ENCODE data around the gene DOCK1.
A peak's percentile ranks its signal among the peaks of the same experiment; 100 is the strongest.

Gene DOCK1

DNA sequence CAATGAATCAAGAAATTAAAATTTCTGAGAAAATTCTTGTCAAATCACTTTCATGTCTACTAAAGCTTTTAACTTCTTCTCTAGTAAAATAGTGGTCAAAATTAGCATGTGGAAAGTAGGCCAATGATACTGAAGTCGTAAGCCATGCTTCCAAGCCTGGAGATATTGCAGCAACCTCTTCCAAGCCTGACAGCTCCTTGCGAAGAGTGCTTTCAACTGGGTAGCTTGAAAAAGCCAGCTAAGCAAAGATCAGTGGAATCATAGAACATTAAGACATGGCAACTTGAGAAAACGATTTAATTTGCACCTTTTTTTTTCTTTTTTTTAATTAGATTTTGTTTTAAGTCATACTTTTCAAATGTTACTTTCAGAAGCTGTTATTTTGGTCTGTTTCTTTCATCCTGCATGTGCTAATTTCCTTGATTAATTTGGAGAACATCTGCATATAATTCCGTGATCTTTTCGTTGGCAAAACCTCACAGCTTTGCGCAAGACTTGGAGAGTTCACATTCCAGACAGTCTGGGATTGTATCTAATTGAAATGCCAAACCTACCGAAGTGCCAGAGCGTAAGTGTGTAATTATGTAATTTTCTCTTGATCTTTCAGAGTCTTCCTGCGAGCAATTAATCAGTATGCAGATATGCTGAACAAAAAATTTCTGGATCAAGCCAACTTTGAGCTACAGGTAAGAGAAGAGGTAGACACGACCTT is 433.3 kb downstream of the DOCK1 start:
- TF ChIP-seq, protein P1, sequence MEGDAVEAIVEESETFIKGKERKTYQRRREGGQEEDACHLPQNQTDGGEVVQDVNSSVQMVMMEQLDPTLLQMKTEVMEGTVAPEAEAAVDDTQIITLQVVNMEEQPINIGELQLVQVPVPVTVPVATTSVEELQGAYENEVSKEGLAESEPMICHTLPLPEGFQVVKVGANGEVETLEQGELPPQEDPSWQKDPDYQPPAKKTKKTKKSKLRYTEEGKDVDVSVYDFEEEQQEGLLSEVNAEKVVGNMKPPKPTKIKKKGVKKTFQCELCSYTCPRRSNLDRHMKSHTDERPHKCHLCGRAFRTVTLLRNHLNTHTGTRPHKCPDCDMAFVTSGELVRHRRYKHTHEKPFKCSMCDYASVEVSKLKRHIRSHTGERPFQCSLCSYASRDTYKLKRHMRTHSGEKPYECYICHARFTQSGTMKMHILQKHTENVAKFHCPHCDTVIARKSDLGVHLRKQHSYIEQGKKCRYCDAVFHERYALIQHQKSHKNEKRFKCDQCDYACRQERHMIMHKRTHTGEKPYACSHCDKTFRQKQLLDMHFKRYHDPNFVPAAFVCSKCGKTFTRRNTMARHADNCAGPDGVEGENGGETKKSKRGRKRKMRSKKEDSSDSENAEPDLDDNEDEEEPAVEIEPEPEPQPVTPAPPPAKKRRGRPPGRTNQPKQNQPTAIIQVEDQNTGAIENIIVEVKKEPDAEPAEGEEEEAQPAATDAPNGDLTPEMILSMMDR (conservative IDR thresholded peaks at IDR 0.05; ENCODE audit: low read depth, low read length) = no peak

DNA sequence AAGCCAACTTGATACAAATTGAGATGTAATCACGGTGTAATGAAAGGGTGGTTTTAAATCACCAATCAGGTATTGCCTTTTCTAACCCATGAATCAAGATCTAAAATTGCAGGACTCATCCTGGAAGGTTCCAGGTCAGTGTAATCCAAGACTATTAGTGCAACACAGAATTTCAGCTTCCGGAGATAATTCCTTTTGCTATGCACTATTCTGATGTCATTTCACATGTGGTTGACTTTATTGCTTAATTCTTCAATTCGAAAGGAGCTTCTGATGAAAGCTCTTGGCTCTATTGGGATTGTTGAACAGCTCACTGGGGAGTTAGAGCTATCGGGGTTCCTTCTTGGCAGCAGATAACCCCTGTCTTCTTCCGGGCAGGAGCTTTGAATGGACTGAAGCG is 438.6 kb downstream of the DOCK1 start:
- peak; percentile 7 for DNase-seq (ENCODE audit: low read depth)

More for the DNA sequence above, 433.3 kb downstream of the DOCK1 start:
- DNase-seq (ENCODE audit: low read depth) = no peak
- H3K4me3 ChIP-seq (ENCODE audit: low read depth, low read length) = no peak overlapping the region

DNA sequence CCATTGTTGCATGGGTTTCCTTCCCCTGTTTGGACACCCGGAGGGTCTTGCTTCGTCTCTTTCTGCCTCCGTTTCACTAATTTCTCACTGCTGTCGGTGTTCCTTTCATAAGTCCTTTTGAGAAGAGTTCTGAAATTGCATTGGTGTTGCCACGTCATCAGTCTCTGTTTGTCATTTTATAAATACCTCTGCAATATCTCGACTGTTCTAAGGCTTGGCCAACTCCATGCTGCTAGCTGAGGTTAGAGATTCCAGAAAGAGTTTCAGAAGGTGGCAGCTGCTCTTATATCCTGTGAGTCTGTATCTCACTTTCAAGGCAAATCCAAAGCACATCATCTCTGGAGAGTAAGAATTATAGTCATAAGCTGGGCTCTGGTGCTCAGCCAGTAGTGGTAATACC is 439.1 kb downstream of the DOCK1 start:
- DNase-seq (ENCODE audit: low read depth) = no peak
- TF ChIP-seq, protein P1 (conservative IDR thresholded peaks at IDR 0.05; ENCODE audit: low read depth, low read length) = no peak
- H3K4me3 ChIP-seq (ENCODE audit: low read depth, low read length) = no peak overlapping the region

More for the DNA sequence above, 438.6 kb downstream of the DOCK1 start:
- TF ChIP-seq, protein P1 (conservative IDR thresholded peaks at IDR 0.05; ENCODE audit: low read depth, low read length) = no peak
- no peak overlapping the region for H3K4me3 ChIP-seq (ENCODE audit: low read depth, low read length)

DNA sequence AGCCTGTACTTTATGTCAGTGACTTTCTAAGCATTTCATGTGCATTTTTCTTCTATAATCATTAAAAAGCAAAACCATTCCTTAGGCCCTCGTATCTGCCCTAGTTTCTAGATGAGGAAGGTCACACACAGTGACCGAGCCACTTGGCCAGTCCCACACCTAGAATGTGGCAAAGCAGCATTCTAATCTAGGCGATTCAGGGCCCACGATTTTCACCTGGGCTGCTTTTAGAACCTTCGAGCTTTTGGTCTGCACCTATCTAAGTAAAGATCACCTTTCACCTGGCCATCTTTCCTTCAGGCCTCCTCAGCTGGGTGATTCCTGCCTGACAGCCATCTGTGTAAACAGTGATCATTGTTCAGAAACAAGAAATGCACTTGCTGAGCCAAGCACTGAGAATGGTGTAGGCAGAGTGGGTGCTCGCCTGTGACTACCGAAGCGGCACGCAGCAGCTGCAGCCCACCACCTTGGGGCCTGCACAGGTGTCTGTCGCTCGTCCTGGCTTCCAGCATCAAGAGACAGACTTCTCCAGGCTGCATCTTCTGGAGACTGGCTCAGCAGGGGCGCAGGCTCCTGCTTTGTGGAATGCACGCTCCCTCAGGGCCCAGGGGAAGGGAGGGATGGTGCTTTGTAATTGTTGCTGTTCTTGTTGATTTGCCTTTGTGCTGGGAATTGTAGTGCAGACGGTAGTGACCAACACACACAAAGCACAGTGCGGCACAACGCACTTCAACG is 440.2 kb downstream of the DOCK1 start:
- no peak for DNase-seq (ENCODE audit: low read depth)
- H3K4me3 ChIP-seq (ENCODE audit: low read depth, low read length) = no peak overlapping the region

DNA sequence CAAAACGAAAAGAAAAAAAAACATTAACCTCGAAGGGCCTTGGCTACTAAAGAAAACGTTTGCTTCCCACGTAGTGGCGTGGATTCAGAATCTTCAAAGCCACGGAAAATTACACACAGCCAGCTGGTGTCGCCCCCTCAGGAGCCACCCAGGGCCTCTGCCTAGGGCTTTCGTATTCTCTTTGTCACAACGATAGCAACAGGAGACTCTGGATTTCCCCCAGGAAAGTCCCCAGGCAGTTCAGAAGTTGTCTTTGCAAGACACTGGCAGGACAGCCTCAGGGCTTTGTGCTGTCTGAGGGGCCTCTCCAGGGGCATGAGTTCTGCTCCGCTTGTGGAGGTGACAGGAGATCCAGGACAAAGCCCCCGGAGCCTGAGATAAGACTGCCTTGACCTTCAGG is 441.4 kb downstream of the DOCK1 start:
- no peak overlapping the region for H3K4me3 ChIP-seq (ENCODE audit: low read depth, low read length)
- TF ChIP-seq, protein P1 (conservative IDR thresholded peaks at IDR 0.05; ENCODE audit: low read depth, low read length) = no peak
- DNase-seq (ENCODE audit: low read depth) = no peak

More for the DNA sequence above, 440.2 kb downstream of the DOCK1 start:
- TF ChIP-seq, protein P1 (conservative IDR thresholded peaks at IDR 0.05; ENCODE audit: low read depth, low read length) = no peak

DNA sequence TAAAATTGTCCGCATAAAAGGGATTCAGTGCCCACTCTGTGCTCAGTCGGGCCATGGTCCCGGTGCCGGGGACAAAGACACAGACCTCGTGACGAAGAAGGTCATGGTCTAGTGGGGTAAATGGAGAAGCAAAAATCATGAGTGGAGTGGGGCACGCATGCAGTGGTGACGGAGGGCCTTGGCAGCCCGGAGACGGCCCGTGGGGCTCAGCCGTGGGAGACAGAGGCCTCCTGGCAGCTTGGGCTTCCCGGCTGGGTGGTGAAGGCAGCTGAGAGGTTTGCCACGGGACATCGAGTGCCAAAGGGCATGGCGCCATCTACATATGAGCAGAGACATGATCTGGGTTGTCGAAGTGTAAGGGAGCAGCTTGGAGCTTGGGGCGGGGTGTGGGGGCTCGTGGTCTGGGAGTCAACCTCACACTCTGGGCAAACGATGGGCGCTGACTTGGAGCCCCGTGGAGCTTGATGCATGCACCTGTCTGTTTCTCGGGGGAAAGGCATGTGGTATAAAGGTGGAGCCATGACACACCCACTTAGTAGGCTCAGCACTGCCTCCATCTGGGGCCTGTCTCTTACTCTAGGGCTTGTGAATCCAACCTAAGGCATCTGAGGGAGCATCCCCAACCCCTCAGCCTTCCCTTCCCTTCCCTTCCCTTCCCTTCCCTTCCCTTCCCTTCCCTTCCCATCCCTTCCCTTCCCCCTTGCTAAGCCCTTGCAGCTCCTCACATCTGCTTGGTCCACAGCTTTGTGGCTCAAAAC is 442.2 kb downstream of the DOCK1 start:
- TF ChIP-seq, protein P1 (conservative IDR thresholded peaks at IDR 0.05; ENCODE audit: low read depth, low read length) = no peak
- no peak for DNase-seq (ENCODE audit: low read depth)
- H3K4me3 ChIP-seq (ENCODE audit: low read depth, low read length) = no peak overlapping the region

Measured in choroid plexus epithelial cell (primary cell).